Gastrocnemius medialis (tissue), 4 donors: ENCODE results near the gene USH2A. TPM values are rescaled to one million over a fixed set of nuclear protein-coding genes. Genes with fewer than 3 reads are reported as not detected.

Experiments
- ATAC-seq, 2 donors: fragments of 150-250 bp; one replicate each; pipeline ENCODE4 v1.9.1; 2016
- DNase-seq, 2 donors: peaks; one replicate each; pipeline ENCODE4 v3.0.0-alpha.2; 2019
- H3K27ac ChIP-seq, 4 donors: fragments of 200-600 bp; sonication (generic); 1 replicate in 1 of 4; 2 replicates in 3 of 4; pipeline ENCODE4 v1.5.1; 2016 to 2018; ENCODE audit warnings: mild to moderate bottlenecking in 2 of 4, moderate library complexity in 1 of 4
- H3K27me3 ChIP-seq, 3 donors: fragments of 200-600 bp; sonication (generic) in 2 of 3; 1 replicate in 1 of 3; 2 replicates in 2 of 3; pipeline versions ENCODE4 v1.5.1 to v1.6.0; 2016 to 2019; ENCODE audit warnings: mild to moderate bottlenecking in 1 of 3, moderate library complexity in 1 of 3
- H3K36me3 ChIP-seq, 2 donors: fragments of 200-600 bp; sonication (generic) in 1 of 2; one replicate each; pipeline ENCODE4 v1.5.1; 2017 to 2018
- H3K4me1 ChIP-seq, 2 donors: fragments of 200-600 bp; sonication (generic) in 1 of 2; one replicate each; pipeline ENCODE4 v1.5.1; 2016 to 2017; ENCODE audit warnings: mild to moderate bottlenecking in 2 of 2
- H3K4me3 ChIP-seq, 4 donors: fragments of 200-600 bp; sonication (generic) in 3 of 4; 1 replicate in 1 of 4; 2 replicates in 3 of 4; pipeline ENCODE4 v1.5.1; 2016 to 2019; ENCODE audit warnings: mild to moderate bottlenecking in 2 of 4
- H3K9me3 ChIP-seq, 3 donors: fragments of 200-600 bp; sonication (generic) in 2 of 3; 1 replicate in 1 of 3; 2 replicates in 2 of 3; pipeline ENCODE4 v1.5.1; 2016 to 2019
- CTCF ChIP-seq, 5 experiments: fragments of 450-650 bp in 3 of 5; fragments of 200-600 bp in 2 of 5; sonication (generic) in 2 of 5; IDR thresholded peaks in 4 of 5; conservative IDR thresholded peaks in 1 of 5; 1 replicate in 4 of 5; 2 replicates in 1 of 5; pipeline ENCODE4 v1.5.1; 2016 to 2019; ENCODE audit warnings: antibody characterized with exemption in 5 of 5, mild to moderate bottlenecking in 3 of 5, moderate library complexity in 3 of 5
- POLR2A ChIP-seq, 2 donors: fragments of 450-650 bp; IDR thresholded peaks; one replicate each; pipeline ENCODE4 v1.6.1; 2017; ENCODE audit warnings: antibody characterized with exemption in 2 of 2, mild to moderate bottlenecking in 2 of 2, moderate library complexity in 2 of 2
- in situ Hi-C, 4 donors: fragments of 200-750 bp; cut with MboI; loops; one replicate each; pipeline versions ENCODE4 v1.15.0 to v1.8.0; 2017; ENCODE audit warnings: low sequenced_read_pairs in 4 of 4
- intact Hi-C: fragments of 100-400 bp; cut with DNase I; formaldehyde crosslinking; loops from one replicate; pipeline ENCODE4 v1.15.1; 2023; ENCODE audit warnings: low total_unique reads
- total RNA-seq, 4 donors: library from RNA; depleted of rRNA; stranded (reverse); fragments of >200 nt; gene quantifications; one replicate each; pipeline versions ENCODE4 v1.1.0 to v1.2.3, GENCODE V29; 2016

Gene USH2A
- total RNA-seq, 4 donors from 2014 or later: 0.02 TPM; not detected in 3

- intact Hi-C loops (no loop called here), in situ Hi-C loops (no loop called here)
- no peaks in the 10 kb centered on the region for H3K4me1 ChIP-seq
- DNase-seq: no peak
- TF ChIP-seq POLR2A (IDR thresholded peaks at IDR 0.05) (no peak), CTCF (IDR thresholded peaks at IDR 0.05 in 4 of 5, conservative IDR thresholded peaks at IDR 0.05 in 1 of 5) (no peak)
- H3K27ac ChIP-seq: no peak overlapping the region
- H3K27me3 ChIP-seq: no peaks in the 10 kb centered on the region
- no peaks in the 10 kb centered on the region for H3K9me3 ChIP-seq
- ATAC-seq: no peak
- no peaks in the 10 kb centered on the region for H3K36me3 ChIP-seq
- no peak overlapping the region for H3K4me3 ChIP-seq
These were observed 372.2 kb downstream of the USH2A start for GRCh38 chr1:216051071-216051470.

- no peaks in the 10 kb centered on the region for H3K27me3 ChIP-seq
- TF ChIP-seq POLR2A (IDR thresholded peaks at IDR 0.05): no peak
- TF ChIP-seq CTCF (IDR thresholded peaks at IDR 0.05 in 4 of 5, conservative IDR thresholded peaks at IDR 0.05 in 1 of 5): no peak
- H3K4me3 ChIP-seq: no peak overlapping the region
- H3K27ac ChIP-seq: no peak overlapping the region
- H3K9me3 ChIP-seq: no peaks in the 10 kb centered on the region
- intact Hi-C loops (no loop called here), in situ Hi-C loops (no loop called here)
- H3K36me3 ChIP-seq: no peaks in the 10 kb centered on the region
- H3K4me1 ChIP-seq: no peaks in the 10 kb centered on the region
- DNase-seq (no peak), ATAC-seq (no peak)
These were observed 373.4 kb downstream of the USH2A start for GRCh38 chr1:216049741-216050430.

GRCh38 chr1:216047811-216048572 lies 375.3 kb downstream of the USH2A start:
- H3K9me3 ChIP-seq: no peaks in the 10 kb centered on the region
- H3K4me1 ChIP-seq: no peaks in the 10 kb centered on the region
- H3K27ac ChIP-seq: no peak overlapping the region
- in situ Hi-C loops: no loop called here
- intact Hi-C loops: no loop called here
- DNase-seq (no peak), ATAC-seq (no peak)
- no peak for TF ChIP-seq POLR2A (IDR thresholded peaks at IDR 0.05)
- TF ChIP-seq CTCF (IDR thresholded peaks at IDR 0.05 in 4 of 5, conservative IDR thresholded peaks at IDR 0.05 in 1 of 5): no peak
- no peak overlapping the region for H3K4me3 ChIP-seq
- no peaks in the 10 kb centered on the region for H3K36me3 ChIP-seq
- no peaks in the 10 kb centered on the region for H3K27me3 ChIP-seq

GRCh38 chr1:216046336-216046735 lies 376.9 kb downstream of the USH2A start:
- TF ChIP-seq CTCF (IDR thresholded peaks at IDR 0.05 in 4 of 5, conservative IDR thresholded peaks at IDR 0.05 in 1 of 5) (no peak), POLR2A (IDR thresholded peaks at IDR 0.05) (no peak)
- DNase-seq (no peak), ATAC-seq (no peak)
- Histone ChIP-seq H3K36me3 (no peaks in the 10 kb centered on the region), H3K4me3 (no peak overlapping the region), H3K9me3 (no peaks in the 10 kb centered on the region), H3K27ac (no peak overlapping the region), H3K4me1 (no peaks in the 10 kb centered on the region), H3K27me3 (no peaks in the 10 kb centered on the region)
- intact Hi-C loops (no loop called here), in situ Hi-C loops (no loop called here)
